DND-41 (cell line): ENCODE results near the gene RIMKLB.
"Not testable (repeated sequence)": the region's sequence is repeated elsewhere in the genome, so short reads cannot be mapped to it uniquely, and the experiment has no call there.

Experiments used
- ATAC-seq: fragments of 200-7000 bp; cut with Tn5 transposase; 3 replicates; pipeline ENCODE4 v1.9.1; 2021; ENCODE audit warnings: low read depth; ENCODE audit not compliant: insufficient read depth
- DNase-seq: peaks from one replicate; pipeline ENCODE4 v3.0.0-alpha.2; 2020
- H2AFZ ChIP-seq: 2 replicates; pipeline ENCODE4 v1.6.0; 2012; ENCODE audit warnings: low read depth, low read length
- H3K27ac ChIP-seq: 2 replicates; pipeline ENCODE4 v1.5.1; 2012; ENCODE audit warnings: low read length, inconsistent platforms
- H3K27me3 ChIP-seq: fragments of 200-600 bp; sonication (generic); 2 replicates; pipeline ENCODE4 v1.6.0; 2012; ENCODE audit warnings: low read length, mild to moderate bottlenecking, inconsistent platforms; ENCODE audit not compliant: insufficient read depth, poor library complexity
- H3K36me3 ChIP-seq: 2 replicates; pipeline ENCODE4 v1.5.1; 2012; ENCODE audit warnings: low read length, inconsistent platforms; ENCODE audit not compliant: insufficient read depth
- H3K4me1 ChIP-seq: 2 replicates; pipeline ENCODE4 v1.5.1; 2012; ENCODE audit warnings: mild to moderate bottlenecking, low read length; ENCODE audit not compliant: insufficient read depth
- H3K4me2 ChIP-seq: 2 replicates; pipeline ENCODE4 v1.6.0; 2012; ENCODE audit warnings: mild to moderate bottlenecking, moderate library complexity, low read length, inconsistent platforms; ENCODE audit not compliant: insufficient read depth
- H3K4me3 ChIP-seq, 2 experiments: fragments of 200-600 bp in 1 of 2; shearing (Covaris generic) in 1 of 2; 2 replicates each; pipeline ENCODE4 v1.5.1; 2012 to 2016; ENCODE audit warnings: inconsistent platforms in 2 of 2, low read length in 2 of 2, mild to moderate bottlenecking in 2 of 2, low read depth in 1 of 2, moderate library complexity in 1 of 2
- H3K79me2 ChIP-seq: 2 replicates; pipeline ENCODE4 v1.6.0; 2012; ENCODE audit warnings: low read length, inconsistent platforms; ENCODE audit not compliant: insufficient read depth
- H3K9ac ChIP-seq: 2 replicates; pipeline ENCODE4 v1.6.0; 2012; ENCODE audit warnings: low read depth, mild to moderate bottlenecking, inconsistent platforms, low read length, moderate library complexity
- H3K9me3 ChIP-seq: 2 replicates; pipeline ENCODE4 v1.5.1; 2012; ENCODE audit warnings: low read length, moderate library complexity, mild to moderate bottlenecking, inconsistent platforms; ENCODE audit not compliant: insufficient read depth, severe bottlenecking
- H4K20me1 ChIP-seq: 2 replicates; pipeline ENCODE4 v1.6.0; 2012; ENCODE audit warnings: low read length; ENCODE audit not compliant: insufficient read depth
- EZH2 ChIP-seq: IDR thresholded peaks from 3 replicates; pipeline ENCODE4 v1.6.1; 2012; ENCODE audit warnings: borderline replicate concordance, low read depth, mild to moderate bottlenecking, moderate library complexity, low read length, inconsistent platforms; ENCODE audit not compliant: severe bottlenecking
- TF ChIP-seq, protein P1 (sequence below): IDR thresholded peaks from 2 replicates; pipeline ENCODE4 v1.5.1; 2012; ENCODE audit warnings: borderline replicate concordance, low read length, moderate library complexity, mild to moderate bottlenecking; ENCODE audit not compliant: poor library complexity, severe bottlenecking; ENCODE audit errors: extremely low read depth

Gene RIMKLB

DNA sequence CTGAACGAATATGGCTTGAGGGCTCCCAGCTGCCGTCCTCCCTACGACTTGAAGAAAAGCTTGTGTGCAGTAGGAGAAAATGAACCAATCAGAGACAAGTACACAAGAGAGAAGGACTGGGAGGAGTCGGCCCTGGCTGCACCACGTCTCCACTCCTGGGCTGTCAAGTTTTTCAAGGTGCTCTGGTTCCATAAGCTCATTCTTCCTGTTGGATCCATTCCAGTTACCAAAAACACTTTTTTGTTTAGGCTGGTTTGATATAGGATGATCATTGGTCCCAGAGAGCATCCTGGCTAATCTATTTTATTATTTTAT, 121.8 kb downstream of the RIMKLB start:
- DNase-seq: no peak
- H3K27ac ChIP-seq: no peak overlapping the region
- H3K9me3 ChIP-seq: no peaks in the 10 kb centered on the region
- no peaks in the 10 kb centered on the region for H3K79me2 ChIP-seq
- no peaks in the 10 kb centered on the region for H4K20me1 ChIP-seq
- H3K36me3 ChIP-seq: no peaks in the 10 kb centered on the region
- H3K27me3 ChIP-seq: peaks cover 3% of the 10 kb centered on the region
- no peaks in the 10 kb centered on the region for H3K4me1 ChIP-seq
- no peak overlapping the region for H3K9ac ChIP-seq
- ATAC-seq: no peak
- no peak overlapping the region for H3K4me3 ChIP-seq
- H3K4me2 ChIP-seq: no peak overlapping the region
- TF ChIP-seq, protein P1, sequence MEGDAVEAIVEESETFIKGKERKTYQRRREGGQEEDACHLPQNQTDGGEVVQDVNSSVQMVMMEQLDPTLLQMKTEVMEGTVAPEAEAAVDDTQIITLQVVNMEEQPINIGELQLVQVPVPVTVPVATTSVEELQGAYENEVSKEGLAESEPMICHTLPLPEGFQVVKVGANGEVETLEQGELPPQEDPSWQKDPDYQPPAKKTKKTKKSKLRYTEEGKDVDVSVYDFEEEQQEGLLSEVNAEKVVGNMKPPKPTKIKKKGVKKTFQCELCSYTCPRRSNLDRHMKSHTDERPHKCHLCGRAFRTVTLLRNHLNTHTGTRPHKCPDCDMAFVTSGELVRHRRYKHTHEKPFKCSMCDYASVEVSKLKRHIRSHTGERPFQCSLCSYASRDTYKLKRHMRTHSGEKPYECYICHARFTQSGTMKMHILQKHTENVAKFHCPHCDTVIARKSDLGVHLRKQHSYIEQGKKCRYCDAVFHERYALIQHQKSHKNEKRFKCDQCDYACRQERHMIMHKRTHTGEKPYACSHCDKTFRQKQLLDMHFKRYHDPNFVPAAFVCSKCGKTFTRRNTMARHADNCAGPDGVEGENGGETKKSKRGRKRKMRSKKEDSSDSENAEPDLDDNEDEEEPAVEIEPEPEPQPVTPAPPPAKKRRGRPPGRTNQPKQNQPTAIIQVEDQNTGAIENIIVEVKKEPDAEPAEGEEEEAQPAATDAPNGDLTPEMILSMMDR: no peak
- TF ChIP-seq EZH2: no peak
- H2AFZ ChIP-seq: no peak overlapping the region

DNA sequence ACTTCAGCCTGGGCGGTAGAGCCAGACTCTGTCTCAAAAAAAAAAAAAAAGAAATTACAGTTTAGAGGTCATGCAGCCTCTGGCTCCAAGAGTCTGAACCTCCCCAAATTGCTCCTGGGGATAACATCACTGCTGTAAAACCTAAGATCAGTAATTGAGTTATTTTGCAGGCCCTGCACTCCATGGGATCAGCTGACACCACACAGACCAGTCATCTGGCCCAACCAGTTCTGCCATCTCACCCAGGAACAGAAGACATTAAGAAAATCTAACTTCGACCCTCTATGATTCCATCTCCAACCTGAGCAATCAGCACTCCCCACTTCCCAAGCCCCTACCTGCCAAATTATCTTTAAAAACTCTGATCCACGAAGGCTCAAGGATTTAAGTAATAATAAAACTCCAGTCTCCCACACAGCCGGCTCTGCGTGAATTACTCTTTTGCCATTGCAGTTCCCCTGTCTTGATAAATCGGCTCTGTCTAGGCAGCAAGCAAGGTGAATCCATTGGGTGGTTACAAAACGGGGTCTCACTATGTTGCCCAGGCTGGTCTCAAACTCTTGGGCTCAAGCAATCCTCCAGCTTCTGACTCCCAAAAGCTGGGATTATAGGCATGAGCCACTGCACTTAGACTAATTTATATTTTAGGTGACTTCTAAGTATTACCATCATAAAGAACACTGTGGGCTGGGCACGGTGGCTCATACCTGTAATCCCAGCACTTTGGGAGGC, 123.1 kb downstream of the RIMKLB start:
- not testable (repeated sequence) for H3K9me3 ChIP-seq, H3K9ac ChIP-seq, ATAC-seq, H3K27me3 ChIP-seq, H3K27ac ChIP-seq, H3K36me3 ChIP-seq, DNase-seq, H3K4me2 ChIP-seq, H2AFZ ChIP-seq, H4K20me1 ChIP-seq, H3K4me1 ChIP-seq, H3K4me3 ChIP-seq, H3K79me2 ChIP-seq

DNA sequence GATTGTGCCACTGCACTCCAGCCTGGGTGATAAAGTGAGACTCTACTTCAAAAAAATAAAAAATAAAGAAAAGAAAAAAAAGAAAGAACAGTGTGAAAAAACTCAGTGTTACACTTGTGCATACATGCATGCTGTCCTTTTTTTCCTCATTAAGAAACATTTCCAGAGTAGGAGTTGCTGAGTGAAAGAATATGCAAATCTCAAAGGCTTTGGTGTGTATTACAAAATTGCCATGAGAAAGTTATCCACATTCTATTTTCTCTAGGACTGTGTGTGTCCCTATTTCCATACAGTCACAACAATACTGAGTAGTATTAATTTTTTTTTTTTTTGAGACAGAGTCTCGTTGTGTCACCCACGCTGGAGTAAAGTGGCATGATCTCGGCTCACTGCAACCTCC, 123.8 kb downstream of the RIMKLB start:
- Histone ChIP-seq H3K4me1 (no peaks in the 10 kb centered on the region), H3K27ac (no peak overlapping the region), H3K9ac (no peak overlapping the region), H3K4me3 (no peak overlapping the region), H4K20me1 (no peaks in the 10 kb centered on the region), H3K9me3 (no peaks in the 10 kb centered on the region), H3K79me2 (no peaks in the 10 kb centered on the region), H2AFZ (no peak overlapping the region), H3K4me2 (no peak overlapping the region), H3K27me3 (no peaks in the 10 kb centered on the region), H3K36me3 (no peaks in the 10 kb centered on the region)
- DNase-seq (no peak), ATAC-seq (no peak)
- no peak for TF ChIP-seq EZH2
- TF ChIP-seq, protein P1: no peak

DNA sequence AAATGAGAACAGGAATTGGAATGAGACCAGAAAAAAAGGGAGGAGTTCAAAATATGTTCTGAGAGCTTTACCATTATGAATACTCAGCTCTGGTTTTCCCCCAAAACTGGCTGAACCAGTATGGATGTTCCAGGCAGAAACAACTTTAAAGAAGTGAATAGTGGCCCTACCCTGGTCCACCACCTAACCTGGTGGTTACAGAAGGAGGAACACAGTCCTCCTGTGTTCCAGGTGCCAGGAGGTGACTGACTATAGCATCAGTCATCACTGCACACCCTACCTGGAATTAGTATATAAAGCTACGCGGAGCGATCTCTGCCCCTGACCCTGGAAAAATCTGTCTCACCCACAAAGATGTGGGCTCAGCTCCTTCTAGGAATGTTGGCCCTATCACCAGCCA, 124.5 kb downstream of the RIMKLB start, which contains the start of gene A2ML1:
Gene A2ML1, plus strand, starts transcription at position 324 of the 400 bp plus-strand sequence. Its CDS starts 31 bp downstream, at position 355.
- H3K27me3 ChIP-seq: no peaks in the 10 kb centered on the region
- H3K27ac ChIP-seq: no peak within 1 kb of the TSS
- H3K4me1 ChIP-seq: no peaks in the 10 kb centered on the region
- no peak for ATAC-seq
- TF ChIP-seq EZH2: no peak
- TF ChIP-seq, protein P1: no peak
- H4K20me1 ChIP-seq: no peaks in the 10 kb centered on the region
- H3K79me2 ChIP-seq: no peaks in the 10 kb centered on the region
- DNase-seq: no peak
- H2AFZ ChIP-seq: no peak within 1 kb of the TSS
- H3K9ac ChIP-seq: no peak within 1 kb of the TSS
- H3K36me3 ChIP-seq: no peaks in the 10 kb centered on the region
- no peak within 1 kb of the TSS for H3K4me2 ChIP-seq
- no peaks in the 10 kb centered on the region for H3K9me3 ChIP-seq
- H3K4me3 ChIP-seq: no peak within 1 kb of the TSS
